ENCODE measurements around the gene CTNNAL1.

Gene CTNNAL1

DNA sequence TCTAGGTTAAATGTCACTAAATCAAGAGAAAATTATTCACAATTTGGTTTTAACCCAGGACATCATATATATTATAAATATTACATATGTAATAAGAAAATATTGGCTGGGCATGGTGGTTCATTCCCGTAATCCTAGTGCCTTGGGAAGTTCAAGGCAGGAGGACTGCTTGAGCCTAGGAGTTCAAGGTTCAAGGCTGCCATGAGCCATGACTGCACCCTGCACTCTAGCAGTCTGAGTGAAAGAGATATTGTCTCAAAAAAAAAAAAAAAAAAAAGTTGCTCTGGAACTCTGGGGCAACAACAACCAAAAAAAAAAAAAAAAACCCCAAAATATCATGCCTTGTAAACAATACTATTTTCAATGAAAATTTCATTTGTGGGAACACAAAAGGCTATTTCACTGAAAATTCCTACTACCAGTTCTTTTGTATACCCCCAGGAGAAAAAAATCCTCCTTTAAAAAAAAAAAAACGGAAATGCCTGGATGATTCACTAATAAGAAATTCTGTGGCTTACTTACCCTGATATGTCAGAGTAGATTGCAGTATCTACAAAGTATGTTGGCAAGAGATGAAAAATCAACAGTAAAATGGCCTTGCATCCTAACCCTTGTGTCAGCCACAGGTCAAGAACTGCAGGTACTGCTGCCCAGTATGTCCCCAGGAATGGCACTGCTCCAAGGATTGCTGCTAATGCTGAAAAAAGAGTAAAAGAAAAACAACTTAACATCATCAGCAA is 22.6 kb upstream of the CTNNAL1 start:
- Histone ChIP-seq H3K36me3 (replicated peaks in 1 of 2; ENCODE audit: control insufficient read depth in 2 of 2, insufficient read depth in 2 of 2, low read length in 2 of 2) (peaks cover 14 to 93% of the 10 kb centered on the region in 2 donors), H3K4me1 (ENCODE audit: control insufficient read depth in 2 of 2, insufficient read depth in 1 of 2, low read depth in 1 of 2, low read length in 2 of 2) (no peaks in the 10 kb centered on the region), H4K8ac (ENCODE audit: low read depth, low read length) (no peak overlapping the region), H3K14ac (ENCODE audit: low read length) (no peak overlapping the region), H3K27ac (replicated peaks; ENCODE audit: low read length) (no peak overlapping the region), H3K4ac (ENCODE audit: low read length) (no peak overlapping the region), H2AK5ac (ENCODE audit: low read depth, low read length) (no peak overlapping the region), H4K91ac (ENCODE audit: low read depth, low read length, poor library complexity) (no peak overlapping the region), H3K9me3 (replicated peaks in 1 of 2; ENCODE audit: control insufficient read depth in 2 of 2, insufficient read depth in 1 of 2, low read depth in 1 of 2, low read length in 2 of 2) (no peaks in the 10 kb centered on the region), H2BK15ac (ENCODE audit: low read length) (no peak overlapping the region), H2BK5ac (ENCODE audit: low read length) (no peak overlapping the region), H2BK120ac (ENCODE audit: low read depth, low read length) (no peak overlapping the region), H2AFZ (ENCODE audit: low read length) (no peak overlapping the region), H3K18ac (ENCODE audit: low read length) (no peak overlapping the region), H3K27me3 (ENCODE audit: control insufficient read depth in 3 of 3, insufficient read depth in 3 of 3, low read depth in 1 of 3, low read length in 3 of 3) (no peaks in the 10 kb centered on the region), H3K4me2 (ENCODE audit: insufficient read depth, low read length, poor library complexity, severe bottlenecking) (no peak overlapping the region), H3K9ac (ENCODE audit: low read depth, low read length, poor library complexity) (no peak overlapping the region), H3K79me1 (ENCODE audit: low read depth, low read length) (no peaks in the 10 kb centered on the region), H3K23ac (ENCODE audit: low read depth, low read length, poor library complexity) (no peak overlapping the region), H2BK12ac (ENCODE audit: low read length) (no peak overlapping the region), H3K4me3 (ENCODE audit: low read length in 2 of 2) (no peak overlapping the region)
- WGBS, 2 donors (ENCODE audit: extremely low coverage in 2 of 2, insufficient read length in 2 of 2, insufficient replicate concordance in 1 of 2): no CpG with 5 or more reads among the region's 2 CpGs
- no peak for DNase-seq (ENCODE audit: low spot score)

DNA sequence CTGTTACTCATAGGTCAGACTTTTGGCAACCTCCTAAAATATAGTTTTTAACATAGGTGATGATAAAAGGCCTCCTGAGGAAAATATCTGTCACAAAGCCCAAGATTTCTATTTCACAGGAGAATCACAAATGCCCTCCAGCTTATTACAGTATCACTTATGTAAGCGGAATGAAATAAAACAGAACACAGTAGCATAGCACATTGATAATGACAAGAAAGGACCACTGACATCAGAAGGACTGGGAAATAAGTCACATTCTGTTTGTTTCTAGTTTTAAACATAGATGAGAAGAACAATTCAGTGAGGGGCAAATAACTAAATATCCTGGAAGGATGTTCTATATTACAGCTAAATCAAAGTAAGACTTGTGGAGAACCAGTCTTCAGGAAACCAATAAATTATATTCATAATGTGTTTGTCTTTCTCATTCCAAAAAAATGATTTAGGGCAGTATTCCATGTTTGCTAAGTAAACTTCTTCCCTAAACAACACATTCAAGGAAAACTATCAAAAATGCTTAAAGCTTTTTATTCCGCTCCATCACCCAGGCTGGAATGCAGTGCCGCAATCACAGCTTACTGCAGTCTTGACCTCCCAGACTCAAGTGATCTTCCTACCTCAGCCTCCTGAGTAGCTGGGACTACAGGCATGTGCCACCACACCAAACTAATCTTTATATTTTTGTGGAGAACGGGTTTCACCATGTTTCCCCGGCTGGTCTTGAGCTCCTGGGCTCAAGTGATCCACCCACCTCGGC is 20.8 kb upstream of the CTNNAL1 start:
- WGBS, 2 donors (ENCODE audit: extremely low coverage in 2 of 2, insufficient read length in 2 of 2, insufficient replicate concordance in 1 of 2): no CpG with 5 or more reads among the region's 6 CpGs
- Histone ChIP-seq H2AK5ac (ENCODE audit: low read depth, low read length) (no peak overlapping the region), H3K9me3 (replicated peaks in 1 of 2; ENCODE audit: control insufficient read depth in 2 of 2, insufficient read depth in 1 of 2, low read depth in 1 of 2, low read length in 2 of 2) (no peaks in the 10 kb centered on the region), H2BK120ac (ENCODE audit: low read depth, low read length) (no peak overlapping the region), H3K79me1 (ENCODE audit: low read depth, low read length) (no peaks in the 10 kb centered on the region), H3K27ac (replicated peaks; ENCODE audit: low read length) (no peak overlapping the region), H3K4me3 (ENCODE audit: low read length in 2 of 2) (no peak overlapping the region), H2AFZ (ENCODE audit: low read length) (no peak overlapping the region), H2BK5ac (ENCODE audit: low read length) (no peak overlapping the region), H3K18ac (ENCODE audit: low read length) (no peak overlapping the region), H3K4me2 (ENCODE audit: insufficient read depth, low read length, poor library complexity, severe bottlenecking) (no peak overlapping the region), H4K91ac (ENCODE audit: low read depth, low read length, poor library complexity) (no peak overlapping the region), H3K14ac (ENCODE audit: low read length) (no peak overlapping the region), H2BK15ac (ENCODE audit: low read length) (no peak overlapping the region), H3K9ac (ENCODE audit: low read depth, low read length, poor library complexity) (no peak overlapping the region), H3K36me3 (replicated peaks in 1 of 2; ENCODE audit: control insufficient read depth in 2 of 2, insufficient read depth in 2 of 2, low read length in 2 of 2) (peaks cover 14 to 95% of the 10 kb centered on the region in 2 donors), H3K4me1 (ENCODE audit: control insufficient read depth in 2 of 2, insufficient read depth in 1 of 2, low read depth in 1 of 2, low read length in 2 of 2) (peaks cover 0 to 3% of the 10 kb centered on the region in 2 donors), H4K8ac (ENCODE audit: low read depth, low read length) (no peak overlapping the region), H3K4ac (ENCODE audit: low read length) (no peak overlapping the region), H3K27me3 (ENCODE audit: control insufficient read depth in 3 of 3, insufficient read depth in 3 of 3, low read depth in 1 of 3, low read length in 3 of 3) (no peaks in the 10 kb centered on the region), H3K23ac (ENCODE audit: low read depth, low read length, poor library complexity) (no peak overlapping the region), H2BK12ac (ENCODE audit: low read length) (no peak overlapping the region)
- no peak for DNase-seq (ENCODE audit: low spot score)

DNA sequence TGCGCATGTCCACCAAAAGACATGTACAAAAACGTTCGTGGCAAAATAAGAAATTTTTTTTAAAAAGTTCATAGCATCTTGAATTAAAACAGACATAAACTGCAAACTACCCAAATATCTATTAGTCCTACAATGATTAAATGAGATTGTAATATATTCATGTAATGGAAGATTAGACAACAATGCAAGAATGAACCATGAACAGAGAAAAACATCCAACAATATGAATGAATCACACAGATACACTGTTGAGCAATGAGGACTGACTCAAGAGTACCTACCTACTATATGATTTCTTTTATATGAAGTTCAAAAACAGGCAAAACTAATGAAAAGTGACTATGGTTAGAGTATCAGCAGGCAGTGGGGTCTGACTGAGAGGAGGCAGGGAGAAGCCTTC is 17.9 kb upstream of the CTNNAL1 start:
- no peak overlapping the region for H3K18ac ChIP-seq (ENCODE audit: low read length)
- no peak overlapping the region for H3K4ac ChIP-seq (ENCODE audit: low read length)
- no peaks in the 10 kb centered on the region for H3K79me1 ChIP-seq (ENCODE audit: low read depth, low read length)
- H3K23ac ChIP-seq (ENCODE audit: low read depth, low read length, poor library complexity): no peak overlapping the region
- no peak overlapping the region for H4K91ac ChIP-seq (ENCODE audit: low read depth, low read length, poor library complexity)
- peaks cover 0 to 13% of the 10 kb centered on the region in 2 donors for H3K4me1 ChIP-seq (ENCODE audit: control insufficient read depth in 2 of 2, insufficient read depth in 1 of 2, low read depth in 1 of 2, low read length in 2 of 2)
- no peak overlapping the region for H3K27ac ChIP-seq (replicated peaks; ENCODE audit: low read length)
- no peaks in the 10 kb centered on the region for H3K27me3 ChIP-seq (ENCODE audit: control insufficient read depth in 3 of 3, insufficient read depth in 3 of 3, low read depth in 1 of 3, low read length in 3 of 3)
- no peak overlapping the region for H3K4me2 ChIP-seq (ENCODE audit: insufficient read depth, low read length, poor library complexity, severe bottlenecking)
- WGBS, 2 donors (ENCODE audit: extremely low coverage in 2 of 2, insufficient read length in 2 of 2, insufficient replicate concordance in 1 of 2): no CpG with 5 or more reads among the region's 3 CpGs
- no peak overlapping the region for H2BK120ac ChIP-seq (ENCODE audit: low read depth, low read length)
- H4K8ac ChIP-seq (ENCODE audit: low read depth, low read length): no peak overlapping the region
- H3K4me3 ChIP-seq (ENCODE audit: low read length in 2 of 2): no peak overlapping the region
- H3K36me3 ChIP-seq (replicated peaks in 1 of 2; ENCODE audit: control insufficient read depth in 2 of 2, insufficient read depth in 2 of 2, low read length in 2 of 2): peaks cover 6 to 88% of the 10 kb centered on the region in 2 donors
- no peak overlapping the region for H3K9ac ChIP-seq (ENCODE audit: low read depth, low read length, poor library complexity)
- no peaks in the 10 kb centered on the region for H3K9me3 ChIP-seq (replicated peaks in 1 of 2; ENCODE audit: control insufficient read depth in 2 of 2, insufficient read depth in 1 of 2, low read depth in 1 of 2, low read length in 2 of 2)
- H2BK15ac ChIP-seq (ENCODE audit: low read length): no peak overlapping the region
- H2BK5ac ChIP-seq (ENCODE audit: low read length): no peak overlapping the region
- H2AFZ ChIP-seq (ENCODE audit: low read length): no peak overlapping the region
- DNase-seq (ENCODE audit: low spot score): no peak
- H2AK5ac ChIP-seq (ENCODE audit: low read depth, low read length): no peak overlapping the region
- no peak overlapping the region for H3K14ac ChIP-seq (ENCODE audit: low read length)
- no peak overlapping the region for H2BK12ac ChIP-seq (ENCODE audit: low read length)

DNA sequence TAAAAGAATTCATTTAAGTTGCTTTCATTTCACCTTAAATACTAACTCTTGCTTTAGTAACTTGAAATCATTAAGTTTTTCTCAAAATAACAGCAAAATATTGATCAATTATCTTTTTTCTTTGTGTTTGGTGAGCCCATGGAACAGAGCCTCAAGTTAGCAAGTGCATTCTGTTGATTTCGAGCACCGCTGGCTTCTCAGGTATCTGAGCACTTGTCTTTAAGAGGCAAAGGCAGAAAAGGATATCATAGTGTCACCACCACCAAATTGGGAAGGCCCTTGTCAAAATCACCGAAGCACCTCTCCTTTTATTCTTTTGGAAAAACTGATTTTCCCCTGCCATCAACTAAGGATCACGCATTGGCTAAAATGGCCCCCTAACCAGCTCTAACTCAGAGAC is 17.1 kb upstream of the CTNNAL1 start:
- peaks cover 4 to 88% of the 10 kb centered on the region in 2 donors for H3K36me3 ChIP-seq (replicated peaks in 1 of 2; ENCODE audit: control insufficient read depth in 2 of 2, insufficient read depth in 2 of 2, low read length in 2 of 2)
- no peak overlapping the region for H2BK120ac ChIP-seq (ENCODE audit: low read depth, low read length)
- no peaks in the 10 kb centered on the region for H3K27me3 ChIP-seq (ENCODE audit: control insufficient read depth in 3 of 3, insufficient read depth in 3 of 3, low read depth in 1 of 3, low read length in 3 of 3)
- H2AK5ac ChIP-seq (ENCODE audit: low read depth, low read length): no peak overlapping the region
- H3K9ac ChIP-seq (ENCODE audit: low read depth, low read length, poor library complexity): no peak overlapping the region
- no peak overlapping the region for H2BK12ac ChIP-seq (ENCODE audit: low read length)
- WGBS, 2 donors (ENCODE audit: extremely low coverage in 2 of 2, insufficient read length in 2 of 2, insufficient replicate concordance in 1 of 2): no CpG with 5 or more reads among the region's 4 CpGs
- H3K4me2 ChIP-seq (ENCODE audit: insufficient read depth, low read length, poor library complexity, severe bottlenecking): no peak overlapping the region
- H3K18ac ChIP-seq (ENCODE audit: low read length): no peak overlapping the region
- H4K8ac ChIP-seq (ENCODE audit: low read depth, low read length): no peak overlapping the region
- peaks cover 0 to 15% of the 10 kb centered on the region in 2 donors for H3K4me1 ChIP-seq (ENCODE audit: control insufficient read depth in 2 of 2, insufficient read depth in 1 of 2, low read depth in 1 of 2, low read length in 2 of 2)
- H3K9me3 ChIP-seq (replicated peaks in 1 of 2; ENCODE audit: control insufficient read depth in 2 of 2, insufficient read depth in 1 of 2, low read depth in 1 of 2, low read length in 2 of 2): no peaks in the 10 kb centered on the region
- H3K23ac ChIP-seq (ENCODE audit: low read depth, low read length, poor library complexity): no peak overlapping the region
- H3K27ac ChIP-seq (replicated peaks; ENCODE audit: low read length): no peak overlapping the region
- H2AFZ ChIP-seq (ENCODE audit: low read length): no peak overlapping the region
- H3K4ac ChIP-seq (ENCODE audit: low read length): no peak overlapping the region
- no peak for DNase-seq (ENCODE audit: low spot score)
- H3K14ac ChIP-seq (ENCODE audit: low read length): no peak overlapping the region
- no peak overlapping the region for H2BK15ac ChIP-seq (ENCODE audit: low read length)
- no peak overlapping the region for H2BK5ac ChIP-seq (ENCODE audit: low read length)
- H3K4me3 ChIP-seq (ENCODE audit: low read length in 2 of 2): no peak overlapping the region
- no peaks in the 10 kb centered on the region for H3K79me1 ChIP-seq (ENCODE audit: low read depth, low read length)
- H4K91ac ChIP-seq (ENCODE audit: low read depth, low read length, poor library complexity): no peak overlapping the region

Data from neuronal stem cell (in vitro differentiated cells).